Measurements from ENCODE around the gene STOML1. TPM values are rescaled to one million over a fixed set of nuclear protein-coding genes. Genes with fewer than 3 reads are reported as not detected.

Gene STOML1
- total RNA-seq (2021; ENCODE audit: unreplicated experiment): 5.0 TPM
- 3.0 and 4.0 TPM in 2 replicates for polyA plus RNA-seq (2012)
- Bru-seq, nascent RNA: percentile 29 among the genes with signal in this experiment
- BruChase-seq, experiment 1, labeled RNA remaining after a 6-hour chase: percentile 33 among the genes with signal in this experiment
- BruChase-seq, experiment 2, labeled RNA remaining after a 2-hour chase: percentile 34 among the genes with signal in this experiment
- long read RNA-seq, full-length matches to known transcripts: 4 of 9 reads
- long read RNA-seq, partial matches to known transcripts: 1 of 9 reads
- long read RNA-seq, other reads (novel, unspliced or antisense): 4 of 9 reads

DNA sequence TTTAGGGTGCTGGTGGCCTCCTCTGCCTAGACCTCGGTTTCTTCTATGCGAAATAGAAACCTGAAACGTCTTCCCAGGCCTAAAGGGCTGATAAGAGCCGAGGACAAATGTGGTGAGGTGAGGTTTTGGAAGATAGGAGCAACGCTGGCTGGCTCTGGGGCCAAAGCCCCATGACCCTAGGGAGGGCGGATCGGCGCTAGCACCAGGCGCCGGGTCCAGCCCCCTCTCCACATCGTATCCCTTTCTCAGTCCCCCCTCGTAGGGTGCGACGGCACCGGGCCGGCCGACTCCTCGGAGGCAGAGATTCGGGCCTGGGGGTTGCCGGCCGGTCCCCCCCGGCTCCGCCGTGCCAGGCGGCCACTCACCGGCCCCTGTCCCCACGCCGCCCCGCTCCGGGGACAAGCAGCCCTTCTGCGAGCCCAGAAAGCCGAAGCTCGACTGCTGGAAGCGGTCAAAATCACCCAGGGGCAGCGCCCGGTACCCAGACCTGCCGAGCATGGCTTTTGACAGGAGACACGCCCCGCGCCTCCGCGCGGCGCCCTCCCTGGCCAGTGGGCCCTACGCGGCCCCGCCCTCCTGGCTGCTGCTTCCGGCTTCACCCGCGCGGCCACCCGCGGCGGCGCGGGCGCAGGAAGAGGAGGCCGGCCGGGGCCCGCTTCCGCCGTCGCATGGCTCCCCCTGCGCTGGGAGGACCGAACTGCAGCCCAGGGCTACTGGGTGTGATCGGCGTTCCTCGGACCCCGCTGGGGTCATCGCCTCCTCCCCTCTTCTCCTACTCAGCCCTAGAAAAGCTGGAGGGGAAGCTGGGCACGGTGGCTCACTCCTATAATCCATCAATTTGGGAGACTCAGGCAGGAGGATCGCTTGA is at the start of gene STOML1:
Gene STOML1 (minus strand): TSS at position 570 of the 868 bp plus-strand sequence. CDS start 72 bp downstream, at position 498.
- POLR2A ChIA-PET: no interaction called here
- Histone ChIP-seq H3K36me3 (ENCODE audit: control insufficient read depth in 1 of 2, insufficient read depth in 2 of 2, low read length in 2 of 2) (no peaks in the 10 kb centered on the region), H3K4me3 (replicated peaks in 1 of 2; ENCODE audit: low read depth in 1 of 2, low read length in 2 of 2) (peak within 1 kb of the TSS; percentile 69 to 81), H3K9me2 (ENCODE audit: insufficient read depth) (no peaks in the 10 kb centered on the region), H3K27ac (ENCODE audit: low read depth, low read length) (peak within 1 kb of the TSS; percentile 31), H4K20me1 (ENCODE audit: insufficient read depth) (no peaks in the 10 kb centered on the region), H3K4me1 (ENCODE audit: control insufficient read depth in 1 of 2, insufficient read depth in 2 of 2, low read length in 2 of 2) (peaks cover 22 to 63% of the 10 kb centered on the region in 2 experiments), H3K27me3 (ENCODE audit: insufficient read depth, low read length) (no peaks in the 10 kb centered on the region), H3K4me2 (ENCODE audit: low read length) (peak within 1 kb of the TSS; percentile 91), H2AFZ (ENCODE audit: low read depth, low read length, poor library complexity, severe bottlenecking) (peak within 1 kb of the TSS; percentile 88), H3K9ac (ENCODE audit: low read length) (peak within 1 kb of the TSS; percentile 62), H3K9me3 (ENCODE audit: control insufficient read depth in 1 of 2, insufficient read depth in 1 of 2, low read depth in 1 of 2, low read length in 2 of 2) (no peaks in the 10 kb centered on the region), H3K79me2 (ENCODE audit: insufficient read depth, low read length) (peaks cover 6% of the 10 kb centered on the region; the same call in 1 of the 2 replicates)
- peak; percentile 79 for ATAC-seq
- DNase-seq (ENCODE audit: low read depth, low spot score): peak; percentile 83
- RAD21 ChIA-PET (ENCODE audit: low non-redundant PET in 1 of 2, low total read pairs in 2 of 2, uncharacterized antibody in 2 of 2, unreplicated experiment in 2 of 2): no interaction called here
- no TSS peak for BruUV-seq (replicated peaks)
- intact Hi-C loops (cut with micrococcal nuclease): no loop called here
- CTCF ChIA-PET: interaction anchor here (0.6 to 1.4 kb wide), 4 partner anchors 9 to 315 kb away, joined by 3 to 6 read pairs (median 4); no protein-coding TSS in a partner anchor
- no peak for TF ChIP-seq ZNF274 (IDR thresholded peaks at IDR 0.05; ENCODE audit: low read depth, low read length)
- TF ChIP-seq POLR2AphosphoS5 (IDR thresholded peaks at IDR 0.05; ENCODE audit: low read depth, low read length): peak; percentile 52
- TF ChIP-seq EZH2phosphoT487 (IDR thresholded peaks at IDR 0.05; ENCODE audit: borderline replicate concordance): no peak
- no peak; the same call in 1 of the 2 replicates for TF ChIP-seq ELF1 (IDR thresholded peaks at IDR 0.05; ENCODE audit: borderline replicate concordance, low read depth)
- TF ChIP-seq, protein P1, sequence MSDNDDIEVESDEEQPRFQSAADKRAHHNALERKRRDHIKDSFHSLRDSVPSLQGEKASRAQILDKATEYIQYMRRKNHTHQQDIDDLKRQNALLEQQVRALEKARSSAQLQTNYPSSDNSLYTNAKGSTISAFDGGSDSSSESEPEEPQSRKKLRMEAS (IDR thresholded peaks at IDR 0.05): peak; percentile 87
- peak; percentile 56 for TF ChIP-seq ZBTB33 (IDR thresholded peaks at IDR 0.05; ENCODE audit: extremely low read depth, insufficient replicate concordance, low read length)
- TF ChIP-seq, protein P2, sequence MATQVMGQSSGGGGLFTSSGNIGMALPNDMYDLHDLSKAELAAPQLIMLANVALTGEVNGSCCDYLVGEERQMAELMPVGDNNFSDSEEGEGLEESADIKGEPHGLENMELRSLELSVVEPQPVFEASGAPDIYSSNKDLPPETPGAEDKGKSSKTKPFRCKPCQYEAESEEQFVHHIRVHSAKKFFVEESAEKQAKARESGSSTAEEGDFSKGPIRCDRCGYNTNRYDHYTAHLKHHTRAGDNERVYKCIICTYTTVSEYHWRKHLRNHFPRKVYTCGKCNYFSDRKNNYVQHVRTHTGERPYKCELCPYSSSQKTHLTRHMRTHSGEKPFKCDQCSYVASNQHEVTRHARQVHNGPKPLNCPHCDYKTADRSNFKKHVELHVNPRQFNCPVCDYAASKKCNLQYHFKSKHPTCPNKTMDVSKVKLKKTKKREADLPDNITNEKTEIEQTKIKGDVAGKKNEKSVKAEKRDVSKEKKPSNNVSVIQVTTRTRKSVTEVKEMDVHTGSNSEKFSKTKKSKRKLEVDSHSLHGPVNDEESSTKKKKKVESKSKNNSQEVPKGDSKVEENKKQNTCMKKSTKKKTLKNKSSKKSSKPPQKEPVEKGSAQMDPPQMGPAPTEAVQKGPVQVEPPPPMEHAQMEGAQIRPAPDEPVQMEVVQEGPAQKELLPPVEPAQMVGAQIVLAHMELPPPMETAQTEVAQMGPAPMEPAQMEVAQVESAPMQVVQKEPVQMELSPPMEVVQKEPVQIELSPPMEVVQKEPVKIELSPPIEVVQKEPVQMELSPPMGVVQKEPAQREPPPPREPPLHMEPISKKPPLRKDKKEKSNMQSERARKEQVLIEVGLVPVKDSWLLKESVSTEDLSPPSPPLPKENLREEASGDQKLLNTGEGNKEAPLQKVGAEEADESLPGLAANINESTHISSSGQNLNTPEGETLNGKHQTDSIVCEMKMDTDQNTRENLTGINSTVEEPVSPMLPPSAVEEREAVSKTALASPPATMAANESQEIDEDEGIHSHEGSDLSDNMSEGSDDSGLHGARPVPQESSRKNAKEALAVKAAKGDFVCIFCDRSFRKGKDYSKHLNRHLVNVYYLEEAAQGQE (IDR thresholded peaks at IDR 0.05; ENCODE audit: low read depth): no peak
- no peak for TF ChIP-seq CEBPB (IDR thresholded peaks at IDR 0.05; ENCODE audit: low read depth)
- no peak for TF ChIP-seq EZH2 (IDR thresholded peaks at IDR 0.05)
- TF ChIP-seq SRF (IDR thresholded peaks at IDR 0.05; ENCODE audit: low read depth): no peak
- TF ChIP-seq YY1 (IDR thresholded peaks at IDR 0.05; ENCODE audit: extremely low read depth, insufficient replicate concordance, low read depth, low read length): peak; percentile 68
- peak; percentile 56; the same call in 1 of the 2 replicates for TF ChIP-seq ZFX (IDR thresholded peaks at IDR 0.05)
- peak; percentile 55 for TF ChIP-seq TCF7L2 (IDR thresholded peaks at IDR 0.05; ENCODE audit: borderline replicate concordance, extremely low read depth, insufficient read depth, insufficient read length)
- TF ChIP-seq CTCF (IDR thresholded peaks at IDR 0.05 in 2 of 3, conservative IDR thresholded peaks at IDR 0.05 in 1 of 3; ENCODE audit: borderline replicate concordance in 1 of 3, insufficient read depth in 1 of 3, low read depth in 2 of 3, low read length in 2 of 3): peak; percentile 32 to 85 (median 79); a peak in 4 of 6 replicates
- TF ChIP-seq SP1 (IDR thresholded peaks at IDR 0.05; ENCODE audit: low read depth): peak; percentile 37
- TF ChIP-seq POLR2A (IDR thresholded peaks at IDR 0.05; ENCODE audit: borderline replicate concordance, extremely low read depth, insufficient read depth, insufficient read length): no peak

All from HCT116 (cell line).